Regular cardiac myocyte (primary cell): ENCODE data around the gene FLT3. TPM values are rescaled to one million over a fixed set of nuclear protein-coding genes. Genes with fewer than 3 reads are reported as not detected.

Experiments used
- total RNA-seq: library from RNA; depleted of rRNA; stranded (reverse); fragments of >200 nt; gene quantifications from 2 replicates; pipeline ENCODE4 v1.2.3, GENCODE V29; 2014

The FLT3 gene
- not detected in 2 replicates for total RNA-seq

DNA sequence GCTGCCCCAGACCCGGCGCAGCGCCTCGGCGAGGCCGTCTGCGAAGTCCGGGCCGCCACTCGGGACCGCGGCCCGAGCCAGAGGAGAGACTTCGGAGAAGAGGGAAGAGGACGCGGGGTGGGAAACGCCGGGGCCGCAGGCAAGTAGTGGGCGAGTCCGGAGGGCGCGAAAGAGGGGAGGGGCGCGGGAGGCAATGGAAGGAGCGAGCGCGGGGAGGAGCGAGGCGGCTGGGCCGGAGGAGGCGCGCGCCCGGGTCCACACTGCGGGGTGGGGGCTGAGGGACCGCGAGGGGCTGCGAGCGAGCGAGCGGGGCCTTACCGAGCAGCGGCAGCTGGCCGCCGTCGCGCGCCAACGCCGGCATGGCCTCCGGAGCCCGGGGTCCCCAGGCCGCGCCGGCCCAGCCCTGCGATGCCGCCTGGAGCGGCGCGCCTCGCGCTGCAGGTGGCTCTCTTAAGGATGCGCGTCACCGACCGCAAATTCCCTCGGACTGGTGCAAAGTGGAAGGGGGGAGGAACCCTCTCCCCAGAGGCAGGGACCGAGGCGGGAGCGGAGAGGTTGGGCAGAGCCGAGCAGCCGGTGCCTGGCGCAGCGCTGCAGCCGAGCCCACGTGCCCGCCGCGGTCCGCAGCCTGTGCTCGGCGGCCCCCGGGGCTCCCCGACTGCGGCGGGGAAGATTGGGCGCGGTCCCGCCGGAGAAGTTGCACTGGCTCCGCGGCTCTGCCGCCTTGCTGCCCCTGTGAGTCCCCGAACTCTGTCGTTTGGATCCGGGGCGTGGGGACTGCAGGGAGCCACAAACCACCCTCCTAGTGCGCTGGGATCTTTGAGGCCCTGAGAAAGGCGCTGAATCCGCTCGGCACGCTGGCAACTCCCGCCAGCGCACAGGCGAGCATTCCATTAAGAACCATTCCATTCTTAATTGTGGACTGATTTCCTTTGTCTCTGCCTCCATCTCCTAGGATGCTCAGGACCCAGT lies at the start of gene FLT3:
Gene FLT3 (minus strand): TSS at position 427 of the 972 bp plus-strand sequence. CDS start 66 bp downstream, at position 361.

DNA sequence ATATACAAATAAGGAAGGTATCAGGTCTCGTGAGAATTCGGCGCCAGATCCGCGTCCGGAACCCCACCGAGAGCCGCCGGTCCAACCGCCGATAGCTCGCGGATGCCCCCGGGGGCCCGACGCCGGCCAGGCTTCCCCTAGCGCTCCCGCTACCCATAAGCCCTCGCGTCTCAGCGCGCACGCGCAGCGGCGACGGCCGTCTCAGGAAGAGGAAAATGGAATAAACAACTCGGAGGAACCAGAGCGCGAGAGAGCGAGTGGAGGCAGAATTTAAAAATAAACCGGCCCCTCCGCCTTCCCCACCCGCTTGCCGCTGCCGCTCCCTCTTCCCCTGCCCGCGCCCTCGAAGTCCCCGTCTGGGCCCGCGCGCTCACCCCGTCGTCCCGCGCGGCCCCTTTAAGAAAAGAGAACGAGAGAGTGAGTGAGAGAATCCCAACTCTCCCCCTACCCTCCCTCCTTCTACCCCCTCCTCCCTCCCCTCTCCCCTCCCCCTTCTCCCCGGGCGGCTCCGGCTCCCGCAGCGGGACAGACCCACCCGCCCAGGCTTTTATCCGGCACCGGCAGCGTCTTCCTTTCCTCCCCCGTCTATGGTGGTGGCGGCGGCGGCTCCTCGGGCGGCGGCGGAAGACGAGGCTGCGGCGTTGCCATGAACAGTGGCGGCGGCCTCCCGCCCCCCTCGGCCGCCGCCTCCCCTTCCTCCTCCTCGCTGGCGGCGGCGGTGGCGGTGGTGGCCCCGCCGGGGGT lies 37.8 kb upstream of the FLT3 start, which contains the start of gene PAN3:
Gene PAN3 (plus strand): TSS at position 534 of the 744 bp plus-strand sequence. CDS start 113 bp downstream, at position 647.

DNA sequence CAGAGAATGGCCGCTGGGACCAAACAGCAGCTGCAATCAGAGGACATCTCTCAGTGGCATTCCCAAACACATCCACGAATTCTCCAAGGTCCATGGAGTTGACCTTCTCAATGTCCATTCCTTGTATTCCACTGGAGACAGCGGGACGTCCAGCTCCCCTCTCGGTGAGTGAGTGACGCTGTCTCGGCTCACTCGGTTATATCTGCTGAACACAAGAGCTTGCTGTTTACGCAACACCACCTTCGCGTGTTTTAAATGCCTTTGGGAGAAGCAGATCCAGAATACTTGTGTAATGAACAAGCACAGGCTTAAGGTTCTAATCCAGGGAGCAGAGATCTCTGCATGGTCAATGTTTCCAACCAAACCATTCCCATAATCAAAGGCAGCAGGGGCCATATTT lies 111.9 kb downstream of the FLT3 start, which contains the start of gene URAD:
Gene URAD (minus strand): TSS at position 174 of the 400 bp plus-strand sequence. CDS start 56 bp downstream, at position 118.

DNA sequence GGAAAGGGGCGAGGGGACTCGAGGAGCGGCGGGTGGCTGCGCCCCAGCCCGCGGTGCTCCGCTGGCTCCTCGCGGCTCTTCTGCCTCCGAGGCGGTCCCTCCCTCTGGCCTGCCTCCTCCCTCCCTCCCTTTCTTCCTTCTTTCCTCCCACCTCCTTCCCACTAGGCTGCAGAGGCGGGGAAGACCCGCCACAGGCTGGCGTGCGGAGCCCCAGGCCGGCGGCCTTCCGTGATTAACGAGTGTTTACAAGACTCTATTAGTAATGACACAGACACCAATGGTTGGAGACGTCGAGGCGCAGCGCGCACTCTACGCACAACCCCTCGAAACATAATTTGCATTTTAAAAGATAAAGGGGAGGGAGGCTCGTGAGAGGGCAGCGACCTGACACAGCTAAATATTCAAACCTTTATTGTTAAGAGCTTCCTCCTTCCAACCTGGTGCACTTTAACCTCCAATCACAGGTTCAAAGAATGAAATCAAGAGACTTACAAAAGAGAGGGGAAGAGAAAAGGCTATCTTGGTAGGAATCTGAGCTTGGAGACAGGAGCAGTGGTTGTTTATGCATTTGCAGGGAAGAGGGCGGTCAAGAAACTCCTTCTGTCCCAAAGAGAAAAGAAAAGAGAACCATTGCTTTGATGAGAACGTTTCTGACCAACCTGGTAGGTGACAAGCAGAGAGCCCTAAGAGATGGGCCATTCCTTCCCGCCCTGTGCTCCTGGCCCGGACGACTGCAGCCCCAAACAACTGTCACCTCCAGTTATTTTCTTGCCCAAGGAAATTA lies 131.1 kb downstream of the FLT3 start, which contains the start of gene CDX2:
Gene CDX2 (minus strand): TSS at position 234 of the 784 bp plus-strand sequence. CDS start 309 bp downstream, outside the sequence.

Other genes with a start within 250 kb of the FLT3 start
- not detected in 2 replicates for gene PDX1, start 180.6 kb downstream of the FLT3 start, total RNA-seq
- gene CDX2, start 131.3 kb downstream of the FLT3 start, total RNA-seq = not detected in 2 replicates
- gene URAD, start 111.9 kb downstream of the FLT3 start, total RNA-seq = not detected in 2 replicates
- gene PAN3, start 38.0 kb upstream of the FLT3 start, total RNA-seq = 11.9 and 13.2 TPM in 2 replicates